A673 (cell line): ENCODE results near the gene XPO4. TPM values are rescaled to one million over a fixed set of nuclear protein-coding genes. Genes with fewer than 3 reads are reported as not detected.

ENCODE experiments used
- BruUV-seq: library from RNA; stranded (reverse); fragments of 400-500 nt; replicated peaks from 2 replicates; lab custom pipeline; 2021; lab: Mats Ljungman, UMichigan
- CTCF ChIA-PET: fragments of 300-600 bp; sonication (Branson Sonifier 250); formaldehyde crosslinking; loops from one replicate; lab custom pipeline; 2022; ENCODE audit warnings: antibody characterized with exemption; lab: Charles Lee
- POLR2A ChIA-PET: fragments of 300-600 bp; sonication (Branson Sonifier 250); formaldehyde crosslinking; loops from one replicate; lab custom pipeline; 2022; ENCODE audit warnings: antibody characterized with exemption; ENCODE audit not compliant: low non-redundant PET; lab: Charles Lee
- DNase-seq: peaks from one replicate; pipeline ENCODE4 v3.0.0-alpha.2; 2015; ENCODE audit warnings: low spot score
- H3K27ac ChIP-seq: fragments of 200-600 bp; sonication (generic); 2 replicates; pipeline ENCODE4 v1.5.1; 2016; ENCODE audit warnings: mixed run types, low read depth, mild to moderate bottlenecking, mixed read lengths, antibody characterized with exemption, low read length; ENCODE audit not compliant: poor library complexity, severe bottlenecking
- H3K27me3 ChIP-seq: fragments of 200-600 bp; sonication (generic); replicated peaks from 2 replicates; pipeline ENCODE4 v1.6.1; 2017; ENCODE audit warnings: mixed run types, low read depth, mild to moderate bottlenecking, mixed read lengths, antibody characterized with exemption, low read length; ENCODE audit not compliant: insufficient read depth, poor library complexity
- H3K36me3 ChIP-seq: fragments of 200-600 bp; sonication (generic); 2 replicates; pipeline ENCODE4 v1.6.1; 2016; ENCODE audit warnings: mixed run types, mild to moderate bottlenecking, mixed read lengths, antibody characterized with exemption, low read length; ENCODE audit not compliant: insufficient read depth, poor library complexity, severe bottlenecking
- H3K4me1 ChIP-seq: fragments of 200-600 bp; sonication (generic); 2 replicates; pipeline ENCODE4 v1.6.1; 2017; ENCODE audit warnings: mixed run types, mild to moderate bottlenecking, mixed read lengths, antibody characterized with exemption, low read length; ENCODE audit not compliant: insufficient read depth, poor library complexity, severe bottlenecking
- H3K4me3 ChIP-seq: fragments of 200-600 bp; sonication (generic); 2 replicates; pipeline ENCODE4 v1.5.1; 2016; ENCODE audit warnings: low read depth, mixed run types, mild to moderate bottlenecking, mixed read lengths, low read length; ENCODE audit not compliant: poor library complexity, severe bottlenecking
- H3K9me3 ChIP-seq: fragments of 200-600 bp; sonication (generic); 2 replicates; pipeline ENCODE4 v1.6.1; 2016; ENCODE audit warnings: mixed run types, low read depth, mild to moderate bottlenecking, mixed read lengths, antibody characterized with exemption, low read length; ENCODE audit not compliant: poor library complexity, severe bottlenecking
- CTCF ChIP-seq: fragments of 300-800, 200-600 bp; sonication (generic); conservative IDR thresholded peaks from 2 replicates; pipeline ENCODE4 v1.5.1; 2017; ENCODE audit warnings: low read depth, mild to moderate bottlenecking, antibody characterized with exemption, low read length, moderate library complexity, mixed read lengths
- EZH2 ChIP-seq: fragments of 200-600 bp; sonication (generic); IDR thresholded peaks from 2 replicates; pipeline ENCODE4 v1.6.1; 2017; ENCODE audit warnings: borderline replicate concordance, low read depth, mild to moderate bottlenecking, mixed read lengths, antibody characterized with exemption, low read length; ENCODE audit not compliant: poor library complexity, severe bottlenecking
- intact Hi-C: fragments of 100-400 bp; cut with micrococcal nuclease; formaldehyde crosslinking; loops from one replicate; pipeline ENCODE4 v1.10.0; 2022; ENCODE audit not compliant: unreplicated experiment
- total RNA-seq: library from RNA; stranded (reverse); gene quantifications from 2 replicates; pipeline ENCODE4 v1.2.3, GENCODE V29; 2021

The XPO4 gene
- total RNA-seq, 1 experiment from 2014 or later = 39.8 TPM

- Histone ChIP-seq H3K9me3 (no peaks in the 10 kb centered on the region), H3K36me3 (peaks cover 9% of the 10 kb centered on the region), H3K27me3 (no peaks in the 10 kb centered on the region), H3K27ac (no peak overlapping the region), H3K4me1 (peaks cover 16% of the 10 kb centered on the region), H3K4me3 (no peak overlapping the region)
- POLR2A ChIA-PET = no interaction called here
- intact Hi-C loops = no loop called here
- no peak for DNase-seq
- no TSS peak for BruUV-seq
- no peak for TF ChIP-seq CTCF
- TF ChIP-seq EZH2 = no peak
- CTCF ChIA-PET = no interaction called here
Measured at GRCh38 chr13:20801707-20802106, 100.8 kb downstream of the XPO4 start.

GRCh38 chr13:20799726-20800416, 102.7 kb downstream of the XPO4 start:
- no TSS peak for BruUV-seq
- ChIA-PET POLR2A (no interaction called here), CTCF (no interaction called here)
- peaks cover 18% of the 10 kb centered on the region for H3K4me1 ChIP-seq
- H3K36me3 ChIP-seq = peaks cover 20% of the 10 kb centered on the region
- TF ChIP-seq EZH2 (no peak), CTCF (no peak)
- DNase-seq = no peak
- H3K9me3 ChIP-seq = no peaks in the 10 kb centered on the region
- H3K4me3 ChIP-seq = no peak overlapping the region
- no peak overlapping the region for H3K27ac ChIP-seq
- no peaks in the 10 kb centered on the region for H3K27me3 ChIP-seq
- intact Hi-C loops = no loop called here

- intact Hi-C loops = no loop called here
- Histone ChIP-seq H3K9me3 (no peaks in the 10 kb centered on the region), H3K36me3 (peaks cover 22% of the 10 kb centered on the region), H3K27me3 (no peaks in the 10 kb centered on the region), H3K4me3 (no peak overlapping the region), H3K27ac (no peak overlapping the region), H3K4me1 (peaks cover 18% of the 10 kb centered on the region)
- TF ChIP-seq CTCF (no peak), EZH2 (no peak)
- ChIA-PET CTCF (no interaction called here), POLR2A (no interaction called here)
- DNase-seq = no peak
- no TSS peak for BruUV-seq
Measured at GRCh38 chr13:20798027-20798426, 104.5 kb downstream of the XPO4 start.
